Measurements from ENCODE around the gene CHI3L2.
A peak's percentile ranks its signal among the peaks of the same experiment; 100 is the strongest.

CHI3L2 gene

DNA sequence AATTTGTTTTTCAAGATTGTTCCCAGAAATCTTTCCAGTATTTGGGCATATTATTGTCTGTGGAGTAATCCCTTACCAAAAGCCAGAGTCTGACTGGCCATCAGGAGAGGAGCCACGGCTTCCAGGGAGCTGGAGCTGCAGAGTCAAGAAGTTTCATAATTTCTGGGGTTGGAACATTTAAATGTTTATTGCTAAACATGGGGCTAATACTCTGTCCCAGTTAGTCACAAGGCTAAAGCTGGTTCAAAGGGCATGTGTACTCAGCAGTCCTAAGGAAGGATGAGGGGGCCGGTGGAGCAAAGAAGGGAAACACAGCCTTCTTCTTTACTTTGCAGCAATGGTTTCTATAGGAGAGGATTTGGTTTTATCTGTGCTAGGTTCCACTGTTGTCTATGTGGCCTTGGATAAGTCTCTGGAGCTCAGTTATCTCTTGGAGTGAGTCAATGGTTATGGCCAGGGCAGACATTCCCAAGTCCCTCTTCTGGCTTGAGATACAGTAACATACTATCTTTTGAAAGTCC lies 36.5 kb upstream of the CHI3L2 start:
- intact Hi-C loops (cut with DNase I; ENCODE audit: low total_unique reads) = no loop called here
- Histone ChIP-seq H3K4me3 (no peak overlapping the region), H3K4me1 (peaks cover 0 to 8% (median 0%) of the 10 kb centered on the region in 4 donors), H3K27ac (no peak overlapping the region), H3K36me3 (peaks cover 27 to 52% (median 28%) of the 10 kb centered on the region in 3 donors), H3K27me3 (no peaks in the 10 kb centered on the region), H3K9me3 (no peaks in the 10 kb centered on the region)
- TF ChIP-seq, protein P1, sequence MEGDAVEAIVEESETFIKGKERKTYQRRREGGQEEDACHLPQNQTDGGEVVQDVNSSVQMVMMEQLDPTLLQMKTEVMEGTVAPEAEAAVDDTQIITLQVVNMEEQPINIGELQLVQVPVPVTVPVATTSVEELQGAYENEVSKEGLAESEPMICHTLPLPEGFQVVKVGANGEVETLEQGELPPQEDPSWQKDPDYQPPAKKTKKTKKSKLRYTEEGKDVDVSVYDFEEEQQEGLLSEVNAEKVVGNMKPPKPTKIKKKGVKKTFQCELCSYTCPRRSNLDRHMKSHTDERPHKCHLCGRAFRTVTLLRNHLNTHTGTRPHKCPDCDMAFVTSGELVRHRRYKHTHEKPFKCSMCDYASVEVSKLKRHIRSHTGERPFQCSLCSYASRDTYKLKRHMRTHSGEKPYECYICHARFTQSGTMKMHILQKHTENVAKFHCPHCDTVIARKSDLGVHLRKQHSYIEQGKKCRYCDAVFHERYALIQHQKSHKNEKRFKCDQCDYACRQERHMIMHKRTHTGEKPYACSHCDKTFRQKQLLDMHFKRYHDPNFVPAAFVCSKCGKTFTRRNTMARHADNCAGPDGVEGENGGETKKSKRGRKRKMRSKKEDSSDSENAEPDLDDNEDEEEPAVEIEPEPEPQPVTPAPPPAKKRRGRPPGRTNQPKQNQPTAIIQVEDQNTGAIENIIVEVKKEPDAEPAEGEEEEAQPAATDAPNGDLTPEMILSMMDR (IDR thresholded peaks at IDR 0.05) = no peak
- DNase-seq = peak in 1 of 2 donors; percentile 71

DNA sequence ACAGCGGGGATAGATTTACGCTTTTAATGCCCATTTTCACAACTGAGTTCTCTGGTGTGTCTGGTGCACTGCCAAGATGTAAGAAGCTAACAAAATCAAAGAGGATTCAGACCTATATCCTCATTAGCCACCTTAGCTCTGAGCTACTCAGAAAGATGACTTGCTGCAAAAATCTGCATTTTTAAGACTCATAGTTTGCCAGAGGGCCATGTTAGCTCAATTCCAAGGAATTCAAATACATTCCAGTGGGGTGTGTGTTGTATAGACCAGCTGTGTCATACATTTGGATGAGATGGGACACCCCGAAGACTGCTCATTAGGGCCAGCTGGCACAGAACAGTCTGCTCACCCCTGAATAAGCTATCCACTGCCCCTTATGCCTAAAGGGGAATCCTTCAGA lies 36.0 kb upstream of the CHI3L2 start:
- no peak for DNase-seq
- TF ChIP-seq, protein P1 (IDR thresholded peaks at IDR 0.05) = no peak
- H3K27ac ChIP-seq = peak overlapping the region in 1 of 2 donors; percentile 4
- no peaks in the 10 kb centered on the region for H3K9me3 ChIP-seq
- intact Hi-C loops (cut with DNase I; ENCODE audit: low total_unique reads) = no loop called here
- peaks cover 22 to 52% (median 23%) of the 10 kb centered on the region in 3 donors for H3K36me3 ChIP-seq
- peaks cover 0 to 8% (median 0%) of the 10 kb centered on the region in 4 donors for H3K4me1 ChIP-seq
- no peaks in the 10 kb centered on the region for H3K27me3 ChIP-seq
- no peak overlapping the region for H3K4me3 ChIP-seq

DNA sequence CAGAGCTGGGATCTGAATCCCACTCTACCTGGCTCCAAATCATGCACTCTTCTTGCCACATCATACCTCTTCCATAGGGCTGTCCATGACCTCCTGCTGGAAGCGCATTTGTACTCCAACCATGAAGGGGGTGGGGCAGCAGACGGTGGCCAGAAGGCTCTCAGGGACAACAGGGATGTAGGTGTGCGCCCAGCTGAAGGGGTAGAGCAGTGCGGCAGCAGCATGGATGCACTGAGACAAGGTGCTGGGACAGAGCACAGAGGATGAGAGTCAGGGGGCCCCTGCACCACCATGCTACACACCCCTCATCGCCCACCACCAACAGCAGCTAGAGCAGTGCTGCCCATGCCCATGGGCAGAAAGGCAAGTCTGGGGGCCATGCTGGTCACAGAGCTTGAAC lies 35.4 kb upstream of the CHI3L2 start:
- H3K4me3 ChIP-seq = no peak overlapping the region
- no peaks in the 10 kb centered on the region for H3K27me3 ChIP-seq
- H3K27ac ChIP-seq = peak overlapping the region; percentile 1 to 4
- peaks cover 16 to 52% (median 17%) of the 10 kb centered on the region in 3 donors for H3K36me3 ChIP-seq
- H3K4me1 ChIP-seq = peaks cover 0 to 8% (median 0%) of the 10 kb centered on the region in 4 donors
- TF ChIP-seq, protein P1 (IDR thresholded peaks at IDR 0.05) = no peak
- H3K9me3 ChIP-seq = no peaks in the 10 kb centered on the region
- intact Hi-C loops (cut with DNase I; ENCODE audit: low total_unique reads) = no loop called here
- no peak for DNase-seq

DNA sequence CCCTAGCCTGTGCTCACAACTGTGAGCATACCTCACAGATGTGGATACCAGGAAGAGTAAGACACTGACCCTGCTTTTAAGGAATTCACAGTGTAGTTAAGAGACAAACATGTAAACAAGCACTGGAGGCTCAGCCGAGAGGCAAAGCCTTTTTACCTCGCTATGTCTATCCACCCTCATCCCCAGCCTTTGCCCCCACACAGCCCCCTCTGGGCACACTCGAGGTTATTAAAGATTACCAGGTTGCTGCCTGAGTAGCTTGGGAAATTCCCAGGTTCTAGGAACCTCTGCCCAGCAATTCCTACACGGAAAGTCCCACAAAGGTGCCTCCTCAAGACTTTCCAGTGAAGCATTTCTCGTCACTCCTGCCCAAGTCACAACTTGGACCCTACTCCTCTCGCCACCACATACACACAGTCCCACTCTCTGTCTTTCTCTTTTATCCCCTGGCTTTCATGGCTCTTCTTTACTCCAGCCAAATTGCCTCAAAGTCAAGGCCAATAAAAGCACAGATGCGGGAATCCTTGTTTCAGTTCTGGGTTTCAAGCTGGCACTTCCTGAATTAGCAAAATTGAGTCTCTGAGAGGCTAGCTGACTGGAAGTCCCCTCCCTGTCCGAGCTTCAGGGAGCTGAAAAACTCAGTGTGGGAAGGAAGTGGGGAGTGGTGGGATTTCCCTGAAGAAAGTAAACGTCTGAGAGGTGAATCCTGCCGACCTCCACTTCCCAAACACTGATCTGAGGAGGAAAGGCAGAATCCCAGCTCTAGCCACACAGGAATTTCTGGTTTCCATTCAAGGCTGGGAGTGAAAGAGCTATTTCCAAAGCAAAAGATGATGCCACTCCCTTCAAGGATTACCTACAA lies 34.6 kb upstream of the CHI3L2 start:
- H3K36me3 ChIP-seq = peaks cover 9 to 52% (median 9%) of the 10 kb centered on the region in 3 donors
- peak overlapping the region; percentile 1 to 16 for H3K27ac ChIP-seq
- DNase-seq = no peak
- no peaks in the 10 kb centered on the region for H3K9me3 ChIP-seq
- H3K27me3 ChIP-seq = no peaks in the 10 kb centered on the region
- intact Hi-C loops (cut with DNase I; ENCODE audit: low total_unique reads) = no loop called here
- peaks cover 0 to 8% (median 0%) of the 10 kb centered on the region in 4 donors for H3K4me1 ChIP-seq
- TF ChIP-seq, protein P1 (IDR thresholded peaks at IDR 0.05) = no peak
- H3K4me3 ChIP-seq = no peak overlapping the region

DNA sequence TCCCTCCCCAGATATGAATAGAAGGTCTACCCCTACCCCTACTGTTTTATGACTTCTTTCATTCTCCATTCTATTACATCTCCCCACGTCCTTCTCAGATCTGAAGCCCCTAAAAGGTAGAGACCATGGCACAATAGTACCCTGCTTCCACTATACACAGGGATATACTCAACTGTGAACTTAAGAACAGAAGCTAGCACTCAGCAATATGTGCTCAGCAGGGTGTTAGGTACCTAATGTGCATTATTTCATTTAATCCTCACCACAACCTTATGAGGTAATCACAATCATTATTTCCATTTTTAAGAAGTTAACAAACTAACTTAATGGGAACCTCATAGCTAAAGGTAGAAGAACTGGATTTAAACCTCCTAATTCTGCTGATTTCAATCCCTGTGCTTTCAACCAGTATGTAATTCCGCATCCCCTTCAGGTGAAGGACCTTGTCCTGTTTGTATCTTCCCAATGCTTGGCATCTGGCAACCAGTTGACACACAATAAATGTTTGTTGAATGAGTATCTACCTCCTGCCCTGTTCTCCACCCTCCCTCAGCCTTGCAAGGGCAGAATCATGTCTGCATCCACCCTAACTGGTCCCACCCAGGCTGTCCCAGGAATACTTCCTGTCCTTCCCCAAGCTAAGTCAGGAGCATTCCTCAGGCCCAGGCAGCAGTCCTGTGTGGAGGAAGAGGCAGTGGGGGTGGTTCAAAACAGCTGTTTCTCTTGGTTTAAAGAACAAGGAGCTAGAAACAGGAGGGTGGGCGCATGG lies 33.6 kb upstream of the CHI3L2 start:
- no peak for DNase-seq
- intact Hi-C loops (cut with DNase I; ENCODE audit: low total_unique reads) = no loop called here
- Histone ChIP-seq H3K9me3 (no peaks in the 10 kb centered on the region), H3K4me1 (peaks cover 0 to 8% (median 0%) of the 10 kb centered on the region in 4 donors), H3K4me3 (no peak overlapping the region), H3K36me3 (peaks cover 0 to 41% (median 0%) of the 10 kb centered on the region in 3 donors), H3K27me3 (peaks cover 0 to 2% of the 10 kb centered on the region in 2 donors), H3K27ac (no peak overlapping the region)
- TF ChIP-seq, protein P1 (IDR thresholded peaks at IDR 0.05) = no peak

Data from tibial artery (tissue), 4 donors.